ENCODE measurements around the gene GMEB1. TPM values are rescaled to one million over a fixed set of nuclear protein-coding genes. Genes with fewer than 3 reads are reported as not detected.
A peak's percentile ranks its signal among the peaks of the same experiment; 100 is the strongest.

GMEB1 gene
- total RNA-seq, 1 donor from 2014 or later, result 18.0 TPM

DNA sequence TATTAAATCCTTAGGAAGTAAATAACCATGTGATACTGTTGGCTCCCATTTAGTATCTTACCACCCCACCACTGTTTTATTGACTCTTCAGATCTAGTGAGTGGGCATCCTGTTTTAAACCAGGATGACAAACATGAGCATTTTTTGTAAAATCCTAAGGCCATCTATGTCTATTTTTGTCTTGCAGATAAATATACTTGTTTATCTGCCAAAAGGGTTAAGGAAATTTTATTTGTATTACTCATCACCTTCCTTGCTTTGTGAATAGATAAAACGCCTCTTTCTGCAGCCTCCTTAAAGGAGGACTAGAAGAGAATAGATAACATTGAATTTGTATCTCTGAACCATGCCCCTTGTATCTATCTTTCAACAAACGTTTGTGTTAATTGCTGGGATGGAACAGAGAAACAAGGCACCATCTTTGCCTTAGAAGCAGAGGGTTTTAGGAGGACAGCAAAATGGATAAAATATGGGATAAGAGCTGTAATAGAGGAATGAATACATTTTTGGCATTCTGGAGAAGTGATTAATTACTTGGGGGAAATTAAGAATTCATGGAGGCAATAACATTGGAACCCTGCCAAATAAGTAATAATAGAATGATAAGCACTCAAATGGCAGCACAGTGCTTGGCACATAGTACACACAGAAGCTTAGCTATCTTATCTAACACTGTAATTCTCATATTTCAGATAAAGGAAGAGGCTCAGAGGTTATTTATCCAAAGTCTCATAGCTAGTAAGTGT lies 82.9 kb downstream of the GMEB1 start:
- no peak for TF ChIP-seq CTCF (conservative IDR thresholded peaks at IDR 0.05)
- no peaks in the 10 kb centered on the region for H3K9me3 Mint-ChIP-seq
- H3K27me3 Mint-ChIP-seq, result no peaks in the 10 kb centered on the region
- peaks cover 28% of the 10 kb centered on the region for H3K4me1 Mint-ChIP-seq (ENCODE audit: unreplicated experiment)
- no peak for DNase-seq (ENCODE audit: extremely low spot score, unreplicated experiment)
- peak overlapping the region; percentile 15 for H3K4me3 Mint-ChIP-seq
- peak overlapping the region; percentile 59 for H3K27ac Mint-ChIP-seq
- peaks cover 24% of the 10 kb centered on the region for H3K36me3 Mint-ChIP-seq

GRCh38 chr1:28755701-28756100 lies 87.1 kb downstream of the GMEB1 start:
- H3K4me3 Mint-ChIP-seq, result no peak overlapping the region
- no peak for DNase-seq (ENCODE audit: extremely low spot score, unreplicated experiment)
- H3K36me3 Mint-ChIP-seq, result peaks cover 24% of the 10 kb centered on the region
- peaks cover 16% of the 10 kb centered on the region for H3K4me1 Mint-ChIP-seq (ENCODE audit: unreplicated experiment)
- no peaks in the 10 kb centered on the region for H3K9me3 Mint-ChIP-seq
- TF ChIP-seq CTCF (conservative IDR thresholded peaks at IDR 0.05), result no peak
- H3K27ac Mint-ChIP-seq, result no peak overlapping the region
- H3K27me3 Mint-ChIP-seq, result no peaks in the 10 kb centered on the region

DNA sequence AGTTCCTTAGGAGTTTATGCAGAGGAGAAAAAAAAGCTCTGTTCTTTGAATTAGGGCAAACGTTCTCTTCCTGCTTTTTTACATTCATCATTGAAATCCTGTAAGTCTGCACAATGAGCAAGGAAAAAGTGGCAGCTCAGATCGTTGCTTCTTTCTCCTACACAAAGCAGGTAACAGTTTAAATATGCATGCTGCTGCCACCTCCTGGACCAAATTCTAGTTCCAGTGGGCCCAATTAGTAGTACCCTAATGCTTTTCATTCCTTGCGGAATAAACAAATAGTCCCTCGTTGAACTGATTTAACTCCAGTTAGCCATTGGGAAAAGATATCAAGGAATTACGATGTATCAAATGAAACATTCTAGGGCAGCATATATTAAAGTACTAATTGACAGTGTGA lies 88.3 kb downstream of the GMEB1 start:
- no peak overlapping the region for H3K27ac Mint-ChIP-seq
- peaks cover 11% of the 10 kb centered on the region for H3K4me1 Mint-ChIP-seq (ENCODE audit: unreplicated experiment)
- H3K36me3 Mint-ChIP-seq, result peaks cover 21% of the 10 kb centered on the region
- H3K4me3 Mint-ChIP-seq, result no peak overlapping the region
- no peak for DNase-seq (ENCODE audit: extremely low spot score, unreplicated experiment)
- no peaks in the 10 kb centered on the region for H3K27me3 Mint-ChIP-seq
- no peaks in the 10 kb centered on the region for H3K9me3 Mint-ChIP-seq
- TF ChIP-seq CTCF (conservative IDR thresholded peaks at IDR 0.05), result no peak

- Mint-ChIP-seq H3K9me3 (no peaks in the 10 kb centered on the region), H3K4me1 (ENCODE audit: unreplicated experiment) (peaks cover 9% of the 10 kb centered on the region), H3K27me3 (no peaks in the 10 kb centered on the region), H3K36me3 (peaks cover 23% of the 10 kb centered on the region), H3K4me3 (no peak overlapping the region), H3K27ac (no peak overlapping the region)
- DNase-seq (ENCODE audit: extremely low spot score, unreplicated experiment), result no peak
- TF ChIP-seq CTCF (conservative IDR thresholded peaks at IDR 0.05), result no peak
These were observed 89.8 kb downstream of the GMEB1 start for GRCh38 chr1:28758420-28758819.

GRCh38 chr1:28759257-28759656 lies 90.7 kb downstream of the GMEB1 start:
- no peak for DNase-seq (ENCODE audit: extremely low spot score, unreplicated experiment)
- TF ChIP-seq CTCF (conservative IDR thresholded peaks at IDR 0.05), result no peak
- H3K9me3 Mint-ChIP-seq, result no peaks in the 10 kb centered on the region

More at GRCh38 chr1:28759257-28759656, 90.7 kb downstream of the GMEB1 start:
- Mint-ChIP-seq H3K27me3 (no peaks in the 10 kb centered on the region), H3K27ac (no peak overlapping the region), H3K36me3 (peaks cover 23% of the 10 kb centered on the region), H3K4me3 (no peak overlapping the region), H3K4me1 (ENCODE audit: unreplicated experiment) (peaks cover 3% of the 10 kb centered on the region)
